ENCODE measurements around the gene PRRT1. TPM values are rescaled to one million over a fixed set of nuclear protein-coding genes. Genes with fewer than 3 reads are reported as not detected.
"Not testable (repeated sequence)": the region's sequence is repeated elsewhere in the genome, so short reads cannot be mapped to it uniquely, and the experiment has no call there.

The PRRT1 gene
- total and polyA plus RNA-seq, 8 donors = 0.18 to 6.0 (median 1.4) TPM; not detected in 2

GRCh38 chr6:32189742-32190053 lies 38.0 kb upstream of the PRRT1 start:
- Histone ChIP-seq H3K9me3 (no peaks in the 10 kb centered on the region), H3K27ac (peak overlapping the region; percentile 94 to 100 (median 97)), H3K4me3 (peak overlapping the region; percentile 69 to 90 (median 81)), H3K4me1 (peaks cover 43 to 90% (median 75%) of the 10 kb centered on the region in 4 donors), H3K36me3 (peaks cover 18 to 26% (median 24%) of the 10 kb centered on the region in 4 donors), H3K27me3 (no peaks in the 10 kb centered on the region)
- intact Hi-C loops (cut with DNase I; ENCODE audit: low total_unique reads) = no loop called here
- TF ChIP-seq EP300 (IDR thresholded peaks at IDR 0.05) (no peak), POLR2A (IDR thresholded peaks at IDR 0.05) (no peak), POLR2AphosphoS5 (IDR thresholded peaks at IDR 0.05) (no peak)
- TF ChIP-seq, protein P1, sequence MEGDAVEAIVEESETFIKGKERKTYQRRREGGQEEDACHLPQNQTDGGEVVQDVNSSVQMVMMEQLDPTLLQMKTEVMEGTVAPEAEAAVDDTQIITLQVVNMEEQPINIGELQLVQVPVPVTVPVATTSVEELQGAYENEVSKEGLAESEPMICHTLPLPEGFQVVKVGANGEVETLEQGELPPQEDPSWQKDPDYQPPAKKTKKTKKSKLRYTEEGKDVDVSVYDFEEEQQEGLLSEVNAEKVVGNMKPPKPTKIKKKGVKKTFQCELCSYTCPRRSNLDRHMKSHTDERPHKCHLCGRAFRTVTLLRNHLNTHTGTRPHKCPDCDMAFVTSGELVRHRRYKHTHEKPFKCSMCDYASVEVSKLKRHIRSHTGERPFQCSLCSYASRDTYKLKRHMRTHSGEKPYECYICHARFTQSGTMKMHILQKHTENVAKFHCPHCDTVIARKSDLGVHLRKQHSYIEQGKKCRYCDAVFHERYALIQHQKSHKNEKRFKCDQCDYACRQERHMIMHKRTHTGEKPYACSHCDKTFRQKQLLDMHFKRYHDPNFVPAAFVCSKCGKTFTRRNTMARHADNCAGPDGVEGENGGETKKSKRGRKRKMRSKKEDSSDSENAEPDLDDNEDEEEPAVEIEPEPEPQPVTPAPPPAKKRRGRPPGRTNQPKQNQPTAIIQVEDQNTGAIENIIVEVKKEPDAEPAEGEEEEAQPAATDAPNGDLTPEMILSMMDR (IDR thresholded peaks at IDR 0.05) = no peak
- 0 to 13% (median 3%) methylated on average over 7 to 23 of the region's 23 CpGs for WGBS, 5 donors
- DNase-seq = no peak

GRCh38 chr6:32189069-32189741 lies 37.5 kb upstream of the PRRT1 start:
- DNase-seq = peak in 1 of 2 donors; percentile 49
- H3K27ac ChIP-seq = peak overlapping the region; percentile 94 to 100 (median 97)
- 0 to 3% (median 2%) methylated on average over 10 of the region's 10 CpGs for WGBS, 5 donors
- H3K4me1 ChIP-seq = peaks cover 41 to 90% (median 74%) of the 10 kb centered on the region in 4 donors
- H3K27me3 ChIP-seq = no peaks in the 10 kb centered on the region
- intact Hi-C loops (cut with DNase I; ENCODE audit: low total_unique reads) = no loop called here
- peak overlapping the region; percentile 69 to 90 (median 81) for H3K4me3 ChIP-seq
- H3K36me3 ChIP-seq = peaks cover 18 to 30% (median 24%) of the 10 kb centered on the region in 4 donors
- H3K9me3 ChIP-seq = no peaks in the 10 kb centered on the region
- TF ChIP-seq EP300 (IDR thresholded peaks at IDR 0.05) (no peak), POLR2A (IDR thresholded peaks at IDR 0.05) (no peak), POLR2AphosphoS5 (IDR thresholded peaks at IDR 0.05) (no peak)
- TF ChIP-seq, protein P1 (IDR thresholded peaks at IDR 0.05) = no peak

GRCh38 chr6:32188381-32189068 lies 36.8 kb upstream of the PRRT1 start:
- peak overlapping the region; percentile 94 to 100 (median 97) for H3K27ac ChIP-seq
- H3K27me3 ChIP-seq = no peaks in the 10 kb centered on the region
- intact Hi-C loops (cut with DNase I; ENCODE audit: low total_unique reads) = no loop called here
- H3K4me1 ChIP-seq = peaks cover 41 to 87% (median 74%) of the 10 kb centered on the region in 4 donors
- TF ChIP-seq, protein P1 (IDR thresholded peaks at IDR 0.05) = no peak
- TF ChIP-seq EP300 (IDR thresholded peaks at IDR 0.05) (no peak), POLR2AphosphoS5 (IDR thresholded peaks at IDR 0.05) (no peak), POLR2A (IDR thresholded peaks at IDR 0.05) (no peak)
- H3K9me3 ChIP-seq = no peaks in the 10 kb centered on the region
- H3K4me3 ChIP-seq = peak overlapping the region; percentile 69 to 90 (median 81)
- 9 to 21% (median 18%) methylated on average over 10 to 13 of the region's 13 CpGs for WGBS, 5 donors
- DNase-seq = peak in 1 of 2 donors; percentile 57
- peaks cover 18 to 37% (median 28%) of the 10 kb centered on the region in 4 donors for H3K36me3 ChIP-seq

DNA sequence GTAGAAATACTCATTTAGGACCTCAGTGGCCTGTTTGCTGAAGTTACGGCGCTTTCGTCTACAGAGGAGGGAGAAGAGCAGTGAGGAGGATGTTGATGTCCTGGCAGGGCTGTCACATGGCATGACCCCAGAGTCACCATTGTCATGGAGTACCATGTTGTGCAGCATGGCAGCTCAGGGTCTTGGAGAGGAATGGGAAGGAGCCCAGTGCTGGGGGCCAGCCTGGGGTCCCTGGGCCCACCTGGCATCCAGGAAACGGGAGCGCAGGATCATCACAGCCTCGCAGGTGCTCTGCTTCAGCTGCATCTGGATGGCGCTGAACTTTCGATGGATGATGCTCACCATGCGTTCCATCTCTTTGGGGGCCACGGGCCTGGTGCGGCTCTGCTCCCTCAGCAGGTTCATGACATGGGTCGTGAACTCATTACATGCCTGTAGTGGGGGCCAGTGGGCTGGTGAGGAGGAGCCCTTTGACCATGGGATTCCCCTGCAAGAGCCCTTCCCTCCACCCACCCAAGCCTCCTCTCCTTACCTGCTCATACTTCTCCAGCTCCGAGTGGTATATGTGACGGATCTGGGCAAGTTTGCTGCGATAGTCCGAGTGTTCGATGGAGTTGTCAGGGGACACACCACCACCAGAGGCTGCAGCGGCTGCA lies 36.1 kb upstream of the PRRT1 start:
- Histone ChIP-seq H3K4me1 (peaks cover 41 to 82% (median 70%) of the 10 kb centered on the region in 4 donors), H3K36me3 (peaks cover 22 to 44% (median 35%) of the 10 kb centered on the region in 4 donors)

More for the DNA sequence above, 36.1 kb upstream of the PRRT1 start:
- WGBS, 5 donors = 58 to 81% (median 79%) methylated on average over 16 to 18 of the region's 18 CpGs
- H3K27me3 ChIP-seq; intact Hi-C loops (cut with DNase I; ENCODE audit: low total_unique reads); H3K9me3 ChIP-seq: not testable (repeated sequence)
- Histone ChIP-seq H3K4me3 (peak overlapping the region; percentile 69 to 90 (median 81)), H3K27ac (peak overlapping the region in 4 of 5 donors; percentile 94 to 100 (median 96))
- DNase-seq = peak in 1 of 2 donors; percentile 14

All from stomach (tissue), 9 donors.